Immature natural killer cell (primary cell): Measurements from ENCODE around the gene CCDC81. TPM values are rescaled to one million over a fixed set of nuclear protein-coding genes. Genes with fewer than 3 reads are reported as not detected.
"Not testable (repeated sequence)": the region's sequence is repeated elsewhere in the genome, so short reads cannot be mapped to it uniquely, and the experiment has no call there.

Experiments used
- DNase-seq, 3 donors: peaks; one replicate each; pipeline ENCODE4 v3.0.0; 2022; ENCODE audit warnings: mixed read lengths in 1 of 3
- H3K27ac Mint-ChIP-seq, 6 donors: one replicate each; pipeline ENCODE4 v1.8.0; 2020; ENCODE audit warnings: mixed read lengths in 6 of 6, mild to moderate bottlenecking in 5 of 6, inconsistent platforms in 4 of 6, moderate library complexity in 3 of 6
- H3K27me3 Mint-ChIP-seq, 3 donors: one replicate each; pipeline ENCODE4 v1.8.0; 2020 to 2021; ENCODE audit warnings: low read depth in 3 of 3, mild to moderate bottlenecking in 3 of 3, mixed read lengths in 3 of 3, moderate library complexity in 3 of 3, inconsistent platforms in 1 of 3
- H3K36me3 Mint-ChIP-seq, 3 donors: one replicate each; pipeline ENCODE4 v1.8.0; 2020; ENCODE audit warnings: mixed read lengths in 3 of 3, inconsistent platforms in 2 of 3, mild to moderate bottlenecking in 2 of 3
- H3K4me1 Mint-ChIP-seq, 2 donors: one replicate each; pipeline ENCODE4 v1.8.0; 2020; ENCODE audit warnings: inconsistent platforms in 2 of 2, mild to moderate bottlenecking in 2 of 2, mixed read lengths in 2 of 2, moderate library complexity in 1 of 2
- H3K4me3 Mint-ChIP-seq, 5 donors: one replicate each; pipeline ENCODE4 v1.8.0; 2020; ENCODE audit warnings: mild to moderate bottlenecking in 5 of 5, mixed read lengths in 5 of 5, inconsistent platforms in 3 of 5, moderate library complexity in 3 of 5
- H3K9me3 Mint-ChIP-seq, 6 donors: one replicate each; pipeline ENCODE4 v1.8.0; 2020; ENCODE audit warnings: mild to moderate bottlenecking in 6 of 6, mixed read lengths in 6 of 6, inconsistent platforms in 4 of 6, moderate library complexity in 3 of 6
- polyA plus RNA-seq, 3 donors: library from polyadenylated mRNA; unstranded; fragments of 300-500 nt; fragmentation: Illumina TruSeq; gene quantifications; one replicate each; pipeline ENCODE4 v1.2.3, GENCODE V29; 2021

Gene CCDC81
- under 1 TPM in 2 of 3 donors, not detected in 1; 0.13 to 0.40 TPM for polyA plus RNA-seq

GRCh38 chr11:86374586-86374985, at the start of gene CCDC81:
Gene CCDC81 (plus strand): TSS chr11:86374887. CDS start chr11:86375164, 277 bp downstream.
- no peaks in the 10 kb centered on the region for H3K9me3 Mint-ChIP-seq
- H3K4me3 Mint-ChIP-seq, result no peak within 1 kb of the TSS
- peaks cover 0 to under 1% (median 0%) of the 10 kb centered on the region in 3 donors for H3K27me3 Mint-ChIP-seq
- H3K4me1 Mint-ChIP-seq, result no peaks in the 10 kb centered on the region
- no peak within 1 kb of the TSS for H3K27ac Mint-ChIP-seq
- no peak for DNase-seq
- H3K36me3 Mint-ChIP-seq, result no peaks in the 10 kb centered on the region

DNA sequence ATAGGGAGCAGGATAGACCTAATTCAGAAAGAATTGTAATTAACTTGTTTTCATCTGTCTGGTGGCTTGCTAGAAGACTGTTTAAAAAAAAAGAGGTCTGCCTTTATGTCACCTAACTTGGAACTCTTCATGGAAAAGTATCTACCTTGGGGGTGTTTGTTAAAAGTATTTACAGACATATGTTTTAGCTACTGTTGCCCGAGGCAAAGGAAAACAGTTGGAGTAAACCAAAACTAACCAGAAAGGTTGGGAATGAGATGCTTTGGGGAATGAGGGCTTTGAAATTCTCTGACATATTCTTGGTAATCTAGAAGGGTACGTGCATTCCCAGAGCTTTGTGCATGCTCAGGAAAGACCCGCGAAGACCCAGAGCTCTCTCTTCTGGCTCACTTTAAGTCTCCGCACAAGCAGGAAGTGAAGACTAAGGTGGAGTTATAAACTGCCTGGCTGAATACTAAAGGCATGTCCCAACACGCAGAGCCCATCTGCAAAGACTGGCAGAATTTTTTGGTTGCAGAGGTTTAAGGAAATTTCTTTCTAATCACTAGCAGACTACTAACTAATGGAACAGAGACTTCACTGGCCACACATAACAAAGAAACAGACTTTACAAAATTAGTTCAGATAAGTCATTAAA, 39.4 kb upstream of the CCDC81 start:
- Mint-ChIP-seq H3K9me3 (no peaks in the 10 kb centered on the region), H3K4me3 (no peak overlapping the region), H3K4me1 (peaks cover 0 to 4% of the 10 kb centered on the region in 2 donors), H3K27ac (no peak overlapping the region), H3K27me3 (peaks cover 0 to 2% (median 2%) of the 10 kb centered on the region in 3 donors), H3K36me3 (peaks cover 15 to 43% (median 34%) of the 10 kb centered on the region in 3 donors)
- no peak for DNase-seq

- H3K36me3 Mint-ChIP-seq, result peaks cover 19 to 45% (median 35%) of the 10 kb centered on the region in 3 donors
- H3K27ac Mint-ChIP-seq, result no peak overlapping the region
- H3K27me3 Mint-ChIP-seq, result peaks cover 0 to 2% (median 2%) of the 10 kb centered on the region in 3 donors
- no peak overlapping the region for H3K4me3 Mint-ChIP-seq
- DNase-seq, result no peak
- peaks cover 0 to 8% of the 10 kb centered on the region in 2 donors for H3K4me1 Mint-ChIP-seq
- no peaks in the 10 kb centered on the region for H3K9me3 Mint-ChIP-seq
Measured at GRCh38 chr11:86337227-86337626, 37.5 kb upstream of the CCDC81 start.

DNA sequence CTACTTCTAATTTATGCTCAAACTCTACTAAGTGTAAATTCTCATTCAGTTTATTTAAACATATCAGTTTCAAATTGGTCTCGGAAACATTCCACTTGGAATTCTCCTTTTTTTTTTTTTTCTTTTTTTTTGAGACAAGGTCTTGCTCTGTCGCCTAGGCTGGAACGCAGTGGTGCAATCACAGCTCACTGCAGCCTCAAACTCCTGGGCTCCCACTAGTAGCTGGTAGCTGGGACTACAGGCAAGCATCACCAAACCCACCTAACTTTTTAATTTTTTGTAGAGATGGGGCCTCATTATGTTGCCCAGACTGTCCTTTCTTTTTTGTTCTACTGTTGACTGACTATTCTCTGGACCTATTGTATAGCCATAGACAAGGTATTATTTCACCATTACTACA, 33.3 kb upstream of the CCDC81 start:
- peaks cover 0 to 2% (median 0%) of the 10 kb centered on the region in 3 donors for H3K27me3 Mint-ChIP-seq
- peaks cover 12 to 45% (median 23%) of the 10 kb centered on the region in 3 donors for H3K36me3 Mint-ChIP-seq
- no peaks in the 10 kb centered on the region for H3K9me3 Mint-ChIP-seq
- peaks cover 2 to 22% of the 10 kb centered on the region in 2 donors for H3K4me1 Mint-ChIP-seq
- H3K4me3 Mint-ChIP-seq, result no peak overlapping the region
- no peak overlapping the region for H3K27ac Mint-ChIP-seq
- no peak for DNase-seq

DNA sequence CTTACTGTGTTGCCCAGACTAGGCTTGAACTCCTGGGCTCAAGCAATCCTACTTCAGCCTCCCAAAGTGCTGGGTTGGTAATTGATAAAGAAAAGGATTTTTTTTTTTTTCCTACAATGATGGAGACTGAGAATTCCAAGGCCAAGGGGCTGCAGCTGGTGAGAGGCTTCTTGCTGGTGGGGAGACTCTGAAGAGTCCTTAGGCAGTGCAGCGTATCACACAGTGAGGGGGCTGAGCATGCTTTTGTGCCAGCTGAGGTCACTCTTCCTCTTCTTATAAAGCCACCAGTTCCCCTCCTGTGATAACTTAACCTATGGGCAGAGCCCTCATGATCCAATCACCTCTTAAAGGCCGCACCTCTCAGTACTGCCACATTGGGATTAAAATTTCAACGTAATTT, 28.2 kb upstream of the CCDC81 start:
- Mint-ChIP-seq H3K9me3 (no peaks in the 10 kb centered on the region), H3K36me3 (peaks cover 0 to 28% (median 7%) of the 10 kb centered on the region in 3 donors), H3K4me3 (no peak overlapping the region), H3K27ac (no peak overlapping the region), H3K27me3 (no peaks in the 10 kb centered on the region), H3K4me1 (peaks cover 2 to 18% of the 10 kb centered on the region in 2 donors)
- no peak for DNase-seq

DNA sequence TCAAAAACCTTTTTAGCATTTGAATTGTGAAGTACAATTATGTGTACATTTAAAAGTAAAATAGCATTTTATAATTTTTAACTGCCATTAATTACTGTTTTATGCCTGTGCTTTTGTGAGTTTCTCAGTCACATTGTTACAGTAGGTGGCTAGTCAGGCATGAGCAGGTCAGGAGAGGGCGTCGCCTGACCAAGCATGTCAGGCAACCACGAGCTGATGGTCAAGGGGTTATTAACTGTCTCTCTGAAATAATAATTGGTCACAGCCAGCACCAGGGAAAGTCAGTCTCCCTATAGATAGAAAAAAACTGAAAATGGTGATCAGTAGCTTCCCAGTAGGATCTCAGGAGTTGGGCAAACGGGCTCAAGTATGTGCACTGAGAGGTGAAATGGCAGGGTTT, 19.4 kb upstream of the CCDC81 start:
- no peak for DNase-seq
- Mint-ChIP-seq H3K36me3 (no peaks in the 10 kb centered on the region), H3K9me3 (no peaks in the 10 kb centered on the region), H3K4me1 (no peaks in the 10 kb centered on the region), H3K27me3 (peaks cover 0 to 3% (median 0%) of the 10 kb centered on the region in 3 donors), H3K27ac (no peak overlapping the region), H3K4me3 (no peak overlapping the region)

- H3K4me3 Mint-ChIP-seq, H3K27ac Mint-ChIP-seq, H3K36me3 Mint-ChIP-seq, H3K4me1 Mint-ChIP-seq, H3K9me3 Mint-ChIP-seq, H3K27me3 Mint-ChIP-seq, DNase-seq: not testable (repeated sequence)
Measured at GRCh38 chr11:86357412-86357811, 17.3 kb upstream of the CCDC81 start.

- no peak overlapping the region for H3K27ac Mint-ChIP-seq
- peaks cover 0 to 5% (median 0%) of the 10 kb centered on the region in 6 donors for H3K9me3 Mint-ChIP-seq
- no peaks in the 10 kb centered on the region for H3K4me1 Mint-ChIP-seq
- no peaks in the 10 kb centered on the region for H3K36me3 Mint-ChIP-seq
- DNase-seq, result no peak
- H3K27me3 Mint-ChIP-seq, result peaks cover 0 to 3% (median 0%) of the 10 kb centered on the region in 3 donors
- H3K4me3 Mint-ChIP-seq, result no peak overlapping the region
Measured at GRCh38 chr11:86358720-86359119, 16.0 kb upstream of the CCDC81 start.

DNA sequence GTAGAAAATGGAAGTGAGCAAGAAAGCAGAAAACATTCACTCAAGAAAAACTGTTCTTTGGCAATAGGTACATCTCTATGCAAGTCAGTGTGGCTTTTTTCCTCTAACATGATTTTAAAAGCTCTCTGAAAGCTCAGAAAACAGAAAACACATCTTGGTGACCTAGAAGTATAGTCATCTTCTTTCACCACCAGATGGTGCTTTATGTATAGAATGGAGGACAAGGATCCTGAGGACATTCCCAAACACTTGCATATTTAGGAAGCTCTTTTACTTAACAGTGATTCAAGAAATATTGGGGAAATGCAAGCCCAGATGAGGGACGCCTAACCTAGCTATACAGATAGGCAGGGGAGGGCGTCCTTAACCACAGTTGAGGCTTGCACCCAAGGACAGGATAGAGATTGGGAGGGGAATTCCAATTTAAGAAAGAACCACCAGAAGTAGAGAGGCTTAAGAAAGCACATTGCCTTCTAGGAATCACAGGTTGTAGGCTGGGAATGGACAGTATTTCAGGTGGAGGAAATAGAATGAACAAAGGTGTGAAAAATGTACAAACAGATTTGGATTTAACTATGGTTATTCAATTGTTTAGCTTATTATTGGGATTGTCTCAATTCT, 13.8 kb upstream of the CCDC81 start:
- Mint-ChIP-seq H3K27ac (no peak overlapping the region), H3K9me3 (peaks cover 0 to 9% (median 0%) of the 10 kb centered on the region in 6 donors), H3K27me3 (peaks cover 0 to 3% (median 0%) of the 10 kb centered on the region in 3 donors), H3K4me3 (no peak overlapping the region), H3K4me1 (no peaks in the 10 kb centered on the region), H3K36me3 (no peaks in the 10 kb centered on the region)
- no peak for DNase-seq

- H3K36me3 Mint-ChIP-seq, result no peaks in the 10 kb centered on the region
- H3K4me3 Mint-ChIP-seq, result no peak overlapping the region
- DNase-seq, result no peak
- peaks cover 0 to 9% (median 0%) of the 10 kb centered on the region in 6 donors for H3K9me3 Mint-ChIP-seq
- no peaks in the 10 kb centered on the region for H3K4me1 Mint-ChIP-seq
- H3K27ac Mint-ChIP-seq, result no peak overlapping the region
- H3K27me3 Mint-ChIP-seq, result no peaks in the 10 kb centered on the region
Measured at GRCh38 chr11:86363424-86363823, 11.3 kb upstream of the CCDC81 start.

DNA sequence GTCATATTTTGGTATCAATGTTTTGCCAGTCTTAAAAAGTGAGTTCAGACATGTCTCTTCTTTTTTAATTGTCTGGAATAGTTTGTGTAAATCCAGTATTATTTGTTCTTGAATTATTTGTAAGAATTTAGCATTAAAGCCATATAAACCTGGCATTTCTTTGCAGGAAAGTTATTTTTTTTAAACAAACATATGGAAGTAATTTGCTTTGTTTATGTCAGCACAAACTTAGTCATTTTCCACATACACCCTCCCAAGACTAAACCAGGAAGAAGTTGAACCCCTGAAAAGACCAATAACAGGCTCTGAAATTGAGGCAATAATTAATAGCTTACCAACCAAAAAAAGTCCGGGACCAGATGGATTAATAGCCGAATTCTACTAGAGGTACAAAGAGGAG, 9.1 kb upstream of the CCDC81 start:
- Mint-ChIP-seq H3K27ac (no peak overlapping the region), H3K4me3 (no peak overlapping the region), H3K36me3 (no peaks in the 10 kb centered on the region), H3K4me1 (no peaks in the 10 kb centered on the region), H3K27me3 (no peaks in the 10 kb centered on the region), H3K9me3 (peaks cover 0 to 9% (median 0%) of the 10 kb centered on the region in 6 donors)
- DNase-seq, result no peak

DNA sequence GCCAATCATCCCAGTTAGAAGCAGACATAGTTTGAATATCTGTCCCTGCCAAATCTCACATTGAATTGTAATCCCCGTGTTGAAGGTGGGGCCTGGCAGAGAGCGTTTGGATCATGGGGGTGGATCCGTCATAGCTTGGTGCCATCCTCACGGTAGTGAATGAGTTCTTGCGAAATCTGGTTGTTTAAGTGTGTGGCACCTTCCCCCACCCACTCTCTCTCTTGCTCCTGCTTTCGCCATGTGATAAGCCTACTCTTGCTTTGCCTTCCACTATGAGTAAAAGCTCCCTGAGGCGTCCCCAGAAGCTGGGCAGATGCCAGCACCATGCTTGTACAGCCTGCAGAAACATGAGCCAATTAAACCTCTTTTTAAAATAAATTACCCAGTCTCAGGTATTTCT, 5.0 kb upstream of the CCDC81 start:
- H3K36me3 Mint-ChIP-seq, result no peaks in the 10 kb centered on the region
- no peaks in the 10 kb centered on the region for H3K9me3 Mint-ChIP-seq
- H3K27me3 Mint-ChIP-seq, result no peaks in the 10 kb centered on the region
- H3K4me1 Mint-ChIP-seq, result no peaks in the 10 kb centered on the region
- DNase-seq, result no peak
- H3K4me3 Mint-ChIP-seq, result no peak overlapping the region
- H3K27ac Mint-ChIP-seq, result no peak overlapping the region

GRCh38 chr11:86370171-86370570, 4.5 kb upstream of the CCDC81 start:
- H3K4me3 Mint-ChIP-seq, result no peak overlapping the region
- no peaks in the 10 kb centered on the region for H3K4me1 Mint-ChIP-seq
- H3K27ac Mint-ChIP-seq, result no peak overlapping the region
- H3K9me3 Mint-ChIP-seq, result no peaks in the 10 kb centered on the region
- no peaks in the 10 kb centered on the region for H3K27me3 Mint-ChIP-seq
- H3K36me3 Mint-ChIP-seq, result no peaks in the 10 kb centered on the region
- DNase-seq, result no peak

GRCh38 chr11:86370922-86371594, 3.6 kb upstream of the CCDC81 start:
- Mint-ChIP-seq H3K36me3 (no peaks in the 10 kb centered on the region), H3K4me1 (no peaks in the 10 kb centered on the region), H3K4me3 (no peak overlapping the region), H3K27ac (no peak overlapping the region), H3K27me3 (no peaks in the 10 kb centered on the region), H3K9me3 (no peaks in the 10 kb centered on the region)
- DNase-seq, result no peak
